HepG2 (cell line): Measurements from ENCODE around the gene TESK1. TPM values are rescaled to one million over a fixed set of nuclear protein-coding genes. Genes with fewer than 3 reads are reported as not detected.
A peak's percentile ranks its signal among the peaks of the same experiment; 100 is the strongest.

Source experiments
- CCDC6 ChIP-seq: sonication (generic); formaldehyde crosslinking; IDR thresholded peaks from 2 replicates; pipeline ENCODE4 v1.8.1; 2022; ENCODE audit warnings: mild to moderate bottlenecking, missing genetic modification reagents, moderate library complexity
- CREB3 ChIP-seq: sonication (generic); formaldehyde crosslinking; IDR thresholded peaks from 2 replicates; pipeline ENCODE4 v1.5.0; 2020; ENCODE audit warnings: missing genetic modification reagents
- ELK4 ChIP-seq: sonication (generic); formaldehyde crosslinking; IDR thresholded peaks from 2 replicates; pipeline ENCODE4 v1.9.0; 2021; ENCODE audit warnings: missing genetic modification reagents, borderline replicate concordance
- FOSL2 ChIP-seq: sonication (generic); formaldehyde crosslinking; IDR thresholded peaks from 2 replicates; pipeline ENCODE4 v1.4.0; 2020; ENCODE audit warnings: missing genetic modification reagents
- HDAC1 ChIP-seq: sonication (generic); formaldehyde crosslinking; IDR thresholded peaks from 2 replicates; pipeline ENCODE4 v1.5.1; 2020; ENCODE audit warnings: mild to moderate bottlenecking, missing genetic modification reagents
- JUNB ChIP-seq: sonication (generic); formaldehyde crosslinking; IDR thresholded peaks from 2 replicates; pipeline ENCODE4 v1.8.0; 2022; ENCODE audit warnings: missing genetic modification reagents, mild to moderate bottlenecking, borderline replicate concordance
- MEIS2 ChIP-seq: sonication (generic); formaldehyde crosslinking; IDR thresholded peaks from 2 replicates; pipeline ENCODE4 v1.9.0; 2021; ENCODE audit warnings: mild to moderate bottlenecking, missing genetic modification reagents
- NCOA2 ChIP-seq: sonication (generic); formaldehyde crosslinking; IDR thresholded peaks from 2 replicates; pipeline ENCODE4 v1.8.0; 2022; ENCODE audit warnings: inconsistent platforms
- RXRA ChIP-seq: sonication (generic); formaldehyde crosslinking; IDR thresholded peaks from 2 replicates; pipeline ENCODE4 v1.5.1; 2020; ENCODE audit warnings: missing genetic modification reagents
- SAFB2 ChIP-seq: sonication (generic); formaldehyde crosslinking; IDR thresholded peaks from 2 replicates; pipeline ENCODE4 v1.5.1; 2020; ENCODE audit warnings: missing genetic modification reagents, low read depth, mild to moderate bottlenecking, borderline replicate concordance
- ZBTB43 ChIP-seq: sonication (generic); formaldehyde crosslinking; conservative IDR thresholded peaks from 2 replicates; pipeline ENCODE4 v1.4.0; 2020; ENCODE audit warnings: missing genetic modification reagents
- ZNF567 ChIP-seq: sonication (generic); formaldehyde crosslinking; IDR thresholded peaks from 2 replicates; pipeline ENCODE4 v1.8.1; 2023; ENCODE audit warnings: mild to moderate bottlenecking, missing genetic modification reagents, borderline replicate concordance
- ZNF883 ChIP-seq: sonication (generic); formaldehyde crosslinking; IDR thresholded peaks from 2 replicates; pipeline ENCODE4 v1.5.1; 2020; ENCODE audit warnings: mild to moderate bottlenecking, missing genetic modification reagents; ENCODE audit errors: not compliant biosample characterization
- ZXDC ChIP-seq: sonication (generic); formaldehyde crosslinking; IDR thresholded peaks from 2 replicates; pipeline ENCODE4 v1.5.0; 2020; ENCODE audit warnings: mild to moderate bottlenecking, missing genetic modification reagents
- polyA plus RNA-seq, 8 experiments: library from polyadenylated mRNA; depleted of rRNA in 3 of 8; stranded (reverse) in 7 of 8; unstranded in 1 of 8; fragments of >200 nt; fragmentation: Illumina TruSeq in 4 of 8; extraction: Trizol in 4 of 8; gene quantifications; 2 replicates each; pipeline versions ENCODE4 v1.2.1 to v1.2.3, GENCODE V29; 2011 to 2016; ENCODE audit warnings: low read depth in 4 of 8, missing spikeins in 1 of 8, mixed read lengths in 1 of 8; ENCODE audit not compliant: insufficient read depth in 1 of 8
- total RNA-seq, 5 experiments: library from RNA; depleted of rRNA; stranded (reverse); fragments of >200 nt; fragmentation: Illumina TruSeq; extraction: Trizol; gene quantifications; 2 replicates each; pipeline ENCODE4 v1.2.3, GENCODE V29; 2016; ENCODE audit warnings: low read depth in 1 of 5
- TF ChIP-seq, protein P1 (sequence below): sonication (generic); formaldehyde crosslinking; IDR thresholded peaks from 2 replicates; pipeline ENCODE4 v1.5.0; 2020; ENCODE audit warnings: missing genetic modification reagents
- TF ChIP-seq, protein P2 (sequence below): IDR thresholded peaks from 2 replicates; pipeline ENCODE4 v1.6.1; 2012; ENCODE audit warnings: low read depth, low read length, improper control_type of control experiment
- TF ChIP-seq, protein P3 (sequence below): sonication (generic); formaldehyde crosslinking; IDR thresholded peaks from 2 replicates; pipeline ENCODE4 v1.4.0; 2020; ENCODE audit warnings: mild to moderate bottlenecking, missing genetic modification reagents

The TESK1 gene
- total and polyA plus RNA-seq, 2 of the 13 experiments (the other 11 are each of a cell fraction or from before 2014, with no cell fraction given): 7.3 to 13.6 TPM

- peak; percentile 94 for TF ChIP-seq ZBTB43 (CRISPR knock-in tag)
- 0 out of 2 replicates have a peak, but pooled peaks have one; percentile 30 for TF ChIP-seq ELK4 (CRISPR knock-in tag)
- peak; percentile 98 for TF ChIP-seq MEIS2 (CRISPR knock-in tag)
- TF ChIP-seq HDAC1 (CRISPR knock-in tag): peak; percentile 96
- TF ChIP-seq, protein P1, sequence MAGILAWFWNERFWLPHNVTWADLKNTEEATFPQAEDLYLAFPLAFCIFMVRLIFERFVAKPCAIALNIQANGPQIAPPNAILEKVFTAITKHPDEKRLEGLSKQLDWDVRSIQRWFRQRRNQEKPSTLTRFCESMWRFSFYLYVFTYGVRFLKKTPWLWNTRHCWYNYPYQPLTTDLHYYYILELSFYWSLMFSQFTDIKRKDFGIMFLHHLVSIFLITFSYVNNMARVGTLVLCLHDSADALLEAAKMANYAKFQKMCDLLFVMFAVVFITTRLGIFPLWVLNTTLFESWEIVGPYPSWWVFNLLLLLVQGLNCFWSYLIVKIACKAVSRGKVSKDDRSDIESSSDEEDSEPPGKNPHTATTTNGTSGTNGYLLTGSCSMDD (CRISPR knock-in tag): peak; percentile 54; the same call in 1 of the 2 replicates
- peak; percentile 90; the same call in 1 of the 2 replicates for TF ChIP-seq CREB3 (CRISPR knock-in tag)
- peak; percentile 79 for TF ChIP-seq NCOA2 (CRISPR knock-in tag)
- peak; percentile 49; the same call in 1 of the 2 replicates for TF ChIP-seq SAFB2 (CRISPR knock-in tag)
- TF ChIP-seq ZNF567 (CRISPR knock-in tag): peak; percentile 69; the same call in 1 of the 2 replicates
- TF ChIP-seq, protein P2, sequence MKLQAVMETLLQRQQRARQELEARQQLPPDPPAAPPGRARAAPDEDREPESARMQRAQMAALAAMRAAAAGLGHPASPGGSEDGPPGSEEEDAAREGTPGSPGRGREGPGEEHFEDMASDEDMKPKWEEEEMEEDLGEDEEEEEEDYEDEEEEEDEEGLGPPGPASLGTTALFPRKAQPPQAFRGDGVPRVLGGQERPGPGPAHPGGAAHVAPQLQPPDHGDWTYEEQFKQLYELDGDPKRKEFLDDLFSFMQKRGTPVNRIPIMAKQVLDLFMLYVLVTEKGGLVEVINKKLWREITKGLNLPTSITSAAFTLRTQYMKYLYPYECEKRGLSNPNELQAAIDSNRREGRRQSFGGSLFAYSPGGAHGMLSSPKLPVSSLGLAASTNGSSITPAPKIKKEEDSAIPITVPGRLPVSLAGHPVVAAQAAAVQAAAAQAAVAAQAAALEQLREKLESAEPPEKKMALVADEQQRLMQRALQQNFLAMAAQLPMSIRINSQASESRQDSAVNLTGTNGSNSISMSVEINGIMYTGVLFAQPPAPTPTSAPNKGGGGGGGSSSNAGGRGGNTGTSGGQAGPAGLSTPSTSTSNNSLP: no peak
- peak; percentile 85 for TF ChIP-seq CCDC6 (CRISPR knock-in tag)
- peak; percentile 70 for TF ChIP-seq RXRA
- peak; percentile 79 for TF ChIP-seq JUNB
- peak; percentile 90 for TF ChIP-seq ZNF883
- peak; percentile 80 for TF ChIP-seq FOSL2
- TF ChIP-seq, protein P3, sequence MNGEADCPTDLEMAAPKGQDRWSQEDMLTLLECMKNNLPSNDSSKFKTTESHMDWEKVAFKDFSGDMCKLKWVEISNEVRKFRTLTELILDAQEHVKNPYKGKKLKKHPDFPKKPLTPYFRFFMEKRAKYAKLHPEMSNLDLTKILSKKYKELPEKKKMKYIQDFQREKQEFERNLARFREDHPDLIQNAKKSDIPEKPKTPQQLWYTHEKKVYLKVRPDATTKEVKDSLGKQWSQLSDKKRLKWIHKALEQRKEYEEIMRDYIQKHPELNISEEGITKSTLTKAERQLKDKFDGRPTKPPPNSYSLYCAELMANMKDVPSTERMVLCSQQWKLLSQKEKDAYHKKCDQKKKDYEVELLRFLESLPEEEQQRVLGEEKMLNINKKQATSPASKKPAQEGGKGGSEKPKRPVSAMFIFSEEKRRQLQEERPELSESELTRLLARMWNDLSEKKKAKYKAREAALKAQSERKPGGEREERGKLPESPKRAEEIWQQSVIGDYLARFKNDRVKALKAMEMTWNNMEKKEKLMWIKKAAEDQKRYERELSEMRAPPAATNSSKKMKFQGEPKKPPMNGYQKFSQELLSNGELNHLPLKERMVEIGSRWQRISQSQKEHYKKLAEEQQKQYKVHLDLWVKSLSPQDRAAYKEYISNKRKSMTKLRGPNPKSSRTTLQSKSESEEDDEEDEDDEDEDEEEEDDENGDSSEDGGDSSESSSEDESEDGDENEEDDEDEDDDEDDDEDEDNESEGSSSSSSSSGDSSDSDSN (CRISPR knock-in tag): peak; percentile 78; the same call in 1 of the 2 replicates
- TF ChIP-seq ZXDC: peak; percentile 74
Observed at GRCh38 chr9:35657546-35658136, 52.6 kb downstream of the TESK1 start, which contains the start of gene RMRP (continued).
